WTC11 (cell line): ENCODE measurements around the gene KLHL26.

ENCODE experiments used
- ZBTB43 ChIP-seq: sonication (generic); formaldehyde crosslinking; IDR thresholded peaks from 2 replicates; pipeline ENCODE4 v1.8.1; 2023; ENCODE audit warnings: mild to moderate bottlenecking, missing genetic modification reagents
- ZNF281 ChIP-seq: sonication (generic); formaldehyde crosslinking; IDR thresholded peaks from 2 replicates; pipeline ENCODE4 v1.8.0; 2023; ENCODE audit warnings: mild to moderate bottlenecking, missing genetic modification reagents

GRCh38 chr19:18651300-18651699, 14.5 kb downstream of the KLHL26 start:
- TF ChIP-seq ZNF281: no peak
- TF ChIP-seq ZBTB43 (CRISPR knock-in tag): no peak
